ENCODE data around the gene PIGL. TPM values are rescaled to one million over a fixed set of nuclear protein-coding genes. Genes with fewer than 3 reads are reported as not detected.

The PIGL gene
- total and polyA plus RNA-seq, 2 donors (not counting 1 experiment from before 2014, with no cell fraction given) = 16.4 to 19.3 TPM

DNA sequence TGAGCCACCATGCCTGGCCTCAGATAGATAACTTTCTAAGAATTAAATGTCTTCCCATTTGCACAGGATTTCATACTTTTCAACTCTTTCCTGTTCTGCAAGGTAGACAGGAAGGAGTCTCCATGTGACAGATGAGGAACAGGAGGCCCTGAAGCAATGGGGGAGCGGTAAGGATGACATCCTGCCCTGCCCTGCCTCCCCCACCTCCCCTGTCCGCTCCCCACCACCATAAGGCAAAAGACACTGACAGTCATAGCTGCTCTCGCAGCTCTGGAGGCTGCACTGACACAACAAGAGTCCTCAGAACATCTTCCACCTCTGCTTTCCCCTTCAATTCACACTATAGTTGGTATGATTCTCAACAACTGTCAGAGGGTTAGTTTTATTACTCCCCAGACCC, 126.6 kb downstream of the PIGL start:
- H3K27ac ChIP-seq (ENCODE audit: insufficient read depth, low read length) = no peak overlapping the region
- DNase-seq (ENCODE audit: low read depth in 2 of 2) = no peak
- H4K20me1 ChIP-seq (ENCODE audit: control insufficient read depth, extremely low read depth, insufficient read depth, low read length) = no peaks in the 10 kb centered on the region
- no peak overlapping the region for H3K4me3 ChIP-seq (replicated peaks in 1 of 4; ENCODE audit: control extremely low read depth in 1 of 4, insufficient read depth in 1 of 4, low read depth in 3 of 4, low read length in 4 of 4)
- H3K9me3 ChIP-seq (ENCODE audit: control insufficient read depth, insufficient read depth, low read depth, low read length) = no peaks in the 10 kb centered on the region
- no peak overlapping the region for H2AFZ ChIP-seq (ENCODE audit: low read length)
- TF ChIP-seq CTCF (conservative IDR thresholded peaks at IDR 0.05 in 1 of 2, IDR thresholded peaks at IDR 0.05 in 1 of 2; ENCODE audit: low read depth in 1 of 2, low read length in 2 of 2) = no peak
- TF ChIP-seq EZH2 (IDR thresholded peaks at IDR 0.05; ENCODE audit: low read length, missing control alignments) = no peak
- H3K27me3 ChIP-seq (ENCODE audit: control insufficient read depth, insufficient read depth, low read length) = no peaks in the 10 kb centered on the region
- peaks cover 2% of the 10 kb centered on the region for H3K36me3 ChIP-seq (ENCODE audit: control insufficient read depth, insufficient read depth, low read length)
- no peaks in the 10 kb centered on the region for H3K79me2 ChIP-seq (ENCODE audit: control insufficient read depth, insufficient read depth, low read length)
- no peak overlapping the region for H3K9ac ChIP-seq (ENCODE audit: insufficient read depth, low read length)
- no peak overlapping the region for H3K4me2 ChIP-seq (ENCODE audit: extremely low read depth, insufficient read depth, low read length)
- no peaks in the 10 kb centered on the region for H3K4me1 ChIP-seq (ENCODE audit: control insufficient read depth, extremely low read depth, insufficient read depth, low read length)

- H2AFZ ChIP-seq (ENCODE audit: low read length) = no peak overlapping the region
- H3K79me2 ChIP-seq (ENCODE audit: control insufficient read depth, insufficient read depth, low read length) = no peaks in the 10 kb centered on the region
- no peaks in the 10 kb centered on the region for H4K20me1 ChIP-seq (ENCODE audit: control insufficient read depth, extremely low read depth, insufficient read depth, low read length)
- H3K4me3 ChIP-seq (replicated peaks in 1 of 4; ENCODE audit: control extremely low read depth in 1 of 4, insufficient read depth in 1 of 4, low read depth in 3 of 4, low read length in 4 of 4) = no peak overlapping the region
- H3K4me1 ChIP-seq (ENCODE audit: control insufficient read depth, extremely low read depth, insufficient read depth, low read length) = no peaks in the 10 kb centered on the region
- peaks cover 5% of the 10 kb centered on the region for H3K36me3 ChIP-seq (ENCODE audit: control insufficient read depth, insufficient read depth, low read length)
- DNase-seq (ENCODE audit: low read depth in 2 of 2) = no peak
- no peak overlapping the region for H3K27ac ChIP-seq (ENCODE audit: insufficient read depth, low read length)
- no peaks in the 10 kb centered on the region for H3K27me3 ChIP-seq (ENCODE audit: control insufficient read depth, insufficient read depth, low read length)
- TF ChIP-seq CTCF (conservative IDR thresholded peaks at IDR 0.05 in 1 of 2, IDR thresholded peaks at IDR 0.05 in 1 of 2; ENCODE audit: low read depth in 1 of 2, low read length in 2 of 2) = no peak
- no peak for TF ChIP-seq EZH2 (IDR thresholded peaks at IDR 0.05; ENCODE audit: low read length, missing control alignments)
- no peaks in the 10 kb centered on the region for H3K9me3 ChIP-seq (ENCODE audit: control insufficient read depth, insufficient read depth, low read depth, low read length)
- H3K9ac ChIP-seq (ENCODE audit: insufficient read depth, low read length) = no peak overlapping the region
- H3K4me2 ChIP-seq (ENCODE audit: extremely low read depth, insufficient read depth, low read length) = no peak overlapping the region
Measured at GRCh38 chr17:16345565-16345964, 128.6 kb downstream of the PIGL start.

- no peaks in the 10 kb centered on the region for H4K20me1 ChIP-seq (ENCODE audit: control insufficient read depth, extremely low read depth, insufficient read depth, low read length)
- no peaks in the 10 kb centered on the region for H3K27me3 ChIP-seq (ENCODE audit: control insufficient read depth, insufficient read depth, low read length)
- peaks cover 5% of the 10 kb centered on the region for H3K36me3 ChIP-seq (ENCODE audit: control insufficient read depth, insufficient read depth, low read length)
- no peak overlapping the region for H2AFZ ChIP-seq (ENCODE audit: low read length)
- no peaks in the 10 kb centered on the region for H3K79me2 ChIP-seq (ENCODE audit: control insufficient read depth, insufficient read depth, low read length)
- H3K27ac ChIP-seq (ENCODE audit: insufficient read depth, low read length) = no peak overlapping the region
- H3K9me3 ChIP-seq (ENCODE audit: control insufficient read depth, insufficient read depth, low read depth, low read length) = no peaks in the 10 kb centered on the region
- DNase-seq (ENCODE audit: low read depth in 2 of 2) = no peak
- H3K4me1 ChIP-seq (ENCODE audit: control insufficient read depth, extremely low read depth, insufficient read depth, low read length) = no peaks in the 10 kb centered on the region
- TF ChIP-seq EZH2 (IDR thresholded peaks at IDR 0.05; ENCODE audit: low read length, missing control alignments) (no peak), CTCF (conservative IDR thresholded peaks at IDR 0.05 in 1 of 2, IDR thresholded peaks at IDR 0.05 in 1 of 2; ENCODE audit: low read depth in 1 of 2, low read length in 2 of 2) (no peak)
- H3K9ac ChIP-seq (ENCODE audit: insufficient read depth, low read length) = no peak overlapping the region
- no peak overlapping the region for H3K4me2 ChIP-seq (ENCODE audit: extremely low read depth, insufficient read depth, low read length)
- H3K4me3 ChIP-seq (replicated peaks in 1 of 4; ENCODE audit: control extremely low read depth in 1 of 4, insufficient read depth in 1 of 4, low read depth in 3 of 4, low read length in 4 of 4) = no peak overlapping the region
Measured at GRCh38 chr17:16346721-16347271, 129.8 kb downstream of the PIGL start.
